ENCODE results near the gene PROSER3.

Gene PROSER3

GRCh38 chr19:35745328-35746086 lies 12.5 kb upstream of the PROSER3 start, which contains the start of the genes PSENEN and U2AF1L4:
TSS of gene PSENEN (plus strand) at chr19:35745651. CDS start at chr19:35745931, 280 bp downstream.
TSS of gene U2AF1L4 (minus strand) at chr19:35745418. CDS start at chr19:35745391, 27 bp downstream.
- Histone ChIP-seq H3K4me2 (ENCODE audit: low read length, poor library complexity, severe bottlenecking) (peak within 1 kb of the TSS; percentile 80), H3K9me3 (ENCODE audit: control insufficient read depth, low read length) (no peaks in the 10 kb centered on the region), H2BK120ac (ENCODE audit: low read depth, low read length) (peak within 1 kb of the TSS; percentile 99), H2BK15ac (ENCODE audit: low read depth, poor library complexity, severe bottlenecking) (peak within 1 kb of the TSS; percentile 30), H3K36me3 (ENCODE audit: control insufficient read depth in 1 of 2, insufficient read depth in 2 of 2, low read depth in 1 of 2, low read length in 2 of 2) (peaks cover 16 to 21% of the 10 kb centered on the region in 2 experiments), H3K14ac (ENCODE audit: low read length in 2 of 2) (peak within 1 kb of the TSS in 1 of 2 experiments; percentile 97), H3K4me3 (ENCODE audit: insufficient read depth in 1 of 2, low read depth in 1 of 2, low read length in 2 of 2) (peak within 1 kb of the TSS; percentile 74 to 96), H3K27ac (ENCODE audit: low read length, poor library complexity, severe bottlenecking) (peak within 1 kb of the TSS; percentile 98), H3K23ac (ENCODE audit: low read length in 2 of 2) (no peak within 1 kb of the TSS), H3K4me1 (ENCODE audit: control insufficient read depth, insufficient read depth, low read depth, low read length) (peaks cover 26% of the 10 kb centered on the region), H2BK5ac (ENCODE audit: low read depth, low read length, poor library complexity, severe bottlenecking) (peak within 1 kb of the TSS; percentile 87), H3K27me3 (ENCODE audit: control insufficient read depth in 1 of 2, insufficient read depth in 1 of 2, low read length in 2 of 2) (no peaks in the 10 kb centered on the region), H3K18ac (ENCODE audit: low read depth in 1 of 2, low read length in 2 of 2) (peak within 1 kb of the TSS; percentile 67 to 95), H2BK12ac (ENCODE audit: low read length in 2 of 2) (no peak within 1 kb of the TSS), H2AFZ (ENCODE audit: low read depth, low read length) (peak within 1 kb of the TSS; percentile 72), H3K79me1 (replicated peaks; ENCODE audit: low read length, poor library complexity, severe bottlenecking) (peaks cover 37% of the 10 kb centered on the region), H2AK5ac (ENCODE audit: low read length, severe bottlenecking) (peak within 1 kb of the TSS; percentile 82), H3K4ac (ENCODE audit: low read depth in 1 of 2, low read length in 2 of 2) (peak within 1 kb of the TSS; percentile 92 to 93), H4K8ac (ENCODE audit: low read length) (peak within 1 kb of the TSS; percentile 70), H4K91ac (ENCODE audit: low read length) (peak within 1 kb of the TSS; percentile 90), H3K9ac (ENCODE audit: low read length) (peak within 1 kb of the TSS; percentile 99)
- DNase-seq: peak; percentile 99
- WGBS: under 1% methylated on average over 37 of the region's 40 CpGs

- 22% methylated on average over 4 of the region's 4 CpGs for WGBS
- Histone ChIP-seq H3K36me3 (ENCODE audit: control insufficient read depth in 1 of 2, insufficient read depth in 2 of 2, low read depth in 1 of 2, low read length in 2 of 2) (peaks cover 16 to 21% of the 10 kb centered on the region in 2 experiments), H3K4me2 (ENCODE audit: low read length, poor library complexity, severe bottlenecking) (peak overlapping the region; percentile 76), H3K4me3 (ENCODE audit: insufficient read depth in 1 of 2, low read depth in 1 of 2, low read length in 2 of 2) (peak overlapping the region; percentile 74 to 96), H3K9ac (ENCODE audit: low read length) (peak overlapping the region; percentile 99), H3K79me1 (replicated peaks; ENCODE audit: low read length, poor library complexity, severe bottlenecking) (peaks cover 37% of the 10 kb centered on the region), H3K4ac (ENCODE audit: low read depth in 1 of 2, low read length in 2 of 2) (peak overlapping the region in 1 of 2 experiments; percentile 57), H3K4me1 (ENCODE audit: control insufficient read depth, insufficient read depth, low read depth, low read length) (peaks cover 22% of the 10 kb centered on the region), H3K27ac (ENCODE audit: low read length, poor library complexity, severe bottlenecking) (peak overlapping the region; percentile 33), H3K23ac (ENCODE audit: low read length in 2 of 2) (no peak overlapping the region), H2BK5ac (ENCODE audit: low read depth, low read length, poor library complexity, severe bottlenecking) (no peak overlapping the region), H2BK120ac (ENCODE audit: low read depth, low read length) (peak overlapping the region; percentile 35), H2BK12ac (ENCODE audit: low read length in 2 of 2) (no peak overlapping the region), H4K8ac (ENCODE audit: low read length) (no peak overlapping the region), H2BK15ac (ENCODE audit: low read depth, poor library complexity, severe bottlenecking) (no peak overlapping the region), H3K14ac (ENCODE audit: low read length in 2 of 2) (no peak overlapping the region), H3K9me3 (ENCODE audit: control insufficient read depth, low read length) (no peaks in the 10 kb centered on the region), H4K91ac (ENCODE audit: low read length) (no peak overlapping the region), H2AK5ac (ENCODE audit: low read length, severe bottlenecking) (peak overlapping the region; percentile 76), H2AFZ (ENCODE audit: low read depth, low read length) (no peak overlapping the region), H3K27me3 (ENCODE audit: control insufficient read depth in 1 of 2, insufficient read depth in 1 of 2, low read length in 2 of 2) (no peaks in the 10 kb centered on the region), H3K18ac (ENCODE audit: low read depth in 1 of 2, low read length in 2 of 2) (peak overlapping the region in 1 of 2 experiments; percentile 4)
- DNase-seq: no peak
These were observed 11.9 kb upstream of the PROSER3 start for GRCh38 chr19:35746087-35746462.

DNA sequence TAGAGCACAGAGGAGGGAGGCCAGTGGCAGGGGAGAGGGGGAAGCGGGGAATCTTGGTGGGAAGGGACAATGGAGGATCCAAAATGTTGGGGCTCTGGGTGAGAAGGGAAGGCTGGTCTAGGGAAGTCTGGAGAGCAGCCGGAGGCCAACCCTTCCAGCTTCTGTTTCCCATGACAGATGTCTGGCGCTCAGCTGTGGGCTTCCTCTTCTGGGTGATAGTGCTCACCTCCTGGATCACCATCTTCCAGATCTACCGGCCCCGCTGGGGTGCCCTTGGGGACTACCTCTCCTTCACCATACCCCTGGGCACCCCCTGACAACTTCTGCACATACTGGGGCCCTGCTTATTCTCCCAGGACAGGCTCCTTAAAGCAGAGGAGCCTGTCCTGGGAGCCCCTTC lies 11.4 kb upstream of the PROSER3 start:
- Histone ChIP-seq H3K4me3 (ENCODE audit: insufficient read depth in 1 of 2, low read depth in 1 of 2, low read length in 2 of 2) (peak overlapping the region; percentile 30 to 96), H4K8ac (ENCODE audit: low read length) (no peak overlapping the region), H3K9ac (ENCODE audit: low read length) (peak overlapping the region; percentile 99), H3K79me1 (replicated peaks; ENCODE audit: low read length, poor library complexity, severe bottlenecking) (peaks cover 40% of the 10 kb centered on the region), H3K14ac (ENCODE audit: low read length in 2 of 2) (no peak overlapping the region), H2BK120ac (ENCODE audit: low read depth, low read length) (no peak overlapping the region), H3K9me3 (ENCODE audit: control insufficient read depth, low read length) (no peaks in the 10 kb centered on the region), H3K4me2 (ENCODE audit: low read length, poor library complexity, severe bottlenecking) (peak overlapping the region; percentile 76), H3K4ac (ENCODE audit: low read depth in 1 of 2, low read length in 2 of 2) (no peak overlapping the region), H3K18ac (ENCODE audit: low read depth in 1 of 2, low read length in 2 of 2) (no peak overlapping the region), H3K27me3 (ENCODE audit: control insufficient read depth in 1 of 2, insufficient read depth in 1 of 2, low read length in 2 of 2) (no peaks in the 10 kb centered on the region), H3K27ac (ENCODE audit: low read length, poor library complexity, severe bottlenecking) (no peak overlapping the region), H3K23ac (ENCODE audit: low read length in 2 of 2) (no peak overlapping the region), H3K36me3 (ENCODE audit: control insufficient read depth in 1 of 2, insufficient read depth in 2 of 2, low read depth in 1 of 2, low read length in 2 of 2) (peaks cover 16 to 24% of the 10 kb centered on the region in 2 experiments), H2AFZ (ENCODE audit: low read depth, low read length) (no peak overlapping the region), H3K4me1 (ENCODE audit: control insufficient read depth, insufficient read depth, low read depth, low read length) (peaks cover 22% of the 10 kb centered on the region), H2BK5ac (ENCODE audit: low read depth, low read length, poor library complexity, severe bottlenecking) (no peak overlapping the region), H2AK5ac (ENCODE audit: low read length, severe bottlenecking) (peak overlapping the region; percentile 76), H2BK12ac (ENCODE audit: low read length in 2 of 2) (no peak overlapping the region), H2BK15ac (ENCODE audit: low read depth, poor library complexity, severe bottlenecking) (no peak overlapping the region), H4K91ac (ENCODE audit: low read length) (no peak overlapping the region)
- 97% methylated on average over 5 of the region's 5 CpGs for WGBS
- DNase-seq: no peak

All from mesenchymal stem cell (in vitro differentiated cells and primary cell).